HG02938 (cell line): ENCODE results near the gene PLPPR1.
"Not testable (repeated sequence)": the region's sequence is repeated elsewhere in the genome, so short reads cannot be mapped to it uniquely, and the experiment has no call there.

Experiments used
- ATAC-seq: cut with Tn5 transposase; IDR thresholded peaks from one replicate; pipeline ENCODE4 v1.9.1; 2021; ENCODE audit warnings: mild to moderate bottlenecking, moderate library complexity; ENCODE audit not compliant: unreplicated experiment

PLPPR1 gene

DNA sequence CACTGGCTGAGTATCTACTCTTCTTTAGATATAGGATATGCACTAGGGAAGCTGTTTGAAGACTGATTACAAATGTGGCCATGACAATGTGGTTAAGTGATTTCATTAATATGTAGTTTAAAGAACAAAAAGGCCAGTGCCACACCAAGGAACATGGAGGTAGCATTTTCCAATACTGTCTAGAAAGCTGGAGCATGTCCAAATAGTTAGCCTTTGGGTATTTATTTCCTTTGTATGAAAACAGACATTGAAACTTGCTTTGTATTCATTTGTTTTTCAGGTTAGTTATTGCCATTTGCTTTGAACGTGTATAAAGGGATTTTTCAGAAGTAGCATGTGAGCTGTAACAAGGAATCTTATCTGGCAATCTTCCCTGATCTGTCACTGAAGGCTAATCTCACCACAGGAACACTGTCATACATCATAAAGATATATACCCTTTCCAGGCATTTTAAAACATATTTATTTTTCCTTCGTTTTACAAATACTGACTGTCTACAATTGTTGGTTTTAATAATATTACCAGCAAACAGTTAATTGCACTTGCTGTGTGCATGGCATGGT lies 93.4 kb downstream of the PLPPR1 start:
- ATAC-seq: no peak

DNA sequence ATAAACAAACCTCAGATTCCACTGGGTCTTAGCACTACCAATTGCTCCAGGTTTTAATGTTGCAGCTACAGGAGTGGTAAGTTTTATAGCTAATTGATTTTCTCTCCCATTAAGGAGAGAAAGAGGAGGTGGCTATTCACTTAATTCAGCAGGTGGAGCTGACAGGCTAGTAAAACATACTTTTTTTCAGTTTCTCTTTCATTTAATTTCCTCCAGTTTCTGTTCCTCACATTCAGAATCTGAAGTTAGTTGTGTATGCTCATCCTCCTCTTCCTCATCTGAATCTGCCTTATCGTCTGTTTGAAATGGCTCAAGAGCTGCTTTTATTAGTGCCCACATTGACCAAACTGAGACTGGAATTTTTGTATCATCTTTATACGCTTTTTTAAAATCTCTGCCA lies 98.0 kb downstream of the PLPPR1 start:
- no peak for ATAC-seq

DNA sequence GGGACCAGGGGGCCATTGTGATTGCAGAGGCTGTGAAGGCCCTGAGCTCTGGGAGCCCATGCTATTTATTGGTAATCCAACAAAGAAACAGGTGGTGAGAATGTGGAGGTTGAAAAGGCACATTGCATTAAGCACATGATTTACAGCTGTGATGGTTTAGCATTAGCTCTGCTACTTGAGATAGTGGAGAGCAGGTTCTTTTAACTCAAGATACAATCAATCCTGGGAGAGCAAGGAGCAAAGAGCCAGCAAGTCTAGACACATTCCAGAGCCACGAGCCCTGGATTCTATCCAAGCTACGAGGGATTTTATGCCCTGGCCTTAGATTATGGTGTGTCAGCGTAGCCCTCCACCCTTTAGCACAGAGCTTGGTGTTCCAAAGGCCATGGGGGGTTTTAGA lies 98.8 kb downstream of the PLPPR1 start:
- not testable (repeated sequence) for ATAC-seq

DNA sequence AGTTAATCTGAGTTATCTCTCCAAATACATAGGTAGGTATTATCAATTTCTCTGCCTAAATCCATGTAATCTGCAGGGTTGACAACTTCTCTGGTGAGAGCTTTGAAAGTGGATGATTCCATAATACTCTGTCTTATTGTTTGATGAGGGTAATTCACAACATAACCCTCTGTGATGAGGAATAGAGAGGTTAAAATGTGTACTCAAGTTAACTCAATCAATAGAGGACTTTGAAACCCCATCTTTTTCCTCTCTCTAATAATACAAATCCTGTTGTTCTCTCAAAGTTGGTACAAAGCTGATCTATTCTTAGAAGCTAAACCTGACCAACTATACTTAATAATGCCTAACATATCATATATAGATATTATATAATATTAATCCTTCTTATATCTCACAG lies 100.1 kb downstream of the PLPPR1 start:
- ATAC-seq: no peak

DNA sequence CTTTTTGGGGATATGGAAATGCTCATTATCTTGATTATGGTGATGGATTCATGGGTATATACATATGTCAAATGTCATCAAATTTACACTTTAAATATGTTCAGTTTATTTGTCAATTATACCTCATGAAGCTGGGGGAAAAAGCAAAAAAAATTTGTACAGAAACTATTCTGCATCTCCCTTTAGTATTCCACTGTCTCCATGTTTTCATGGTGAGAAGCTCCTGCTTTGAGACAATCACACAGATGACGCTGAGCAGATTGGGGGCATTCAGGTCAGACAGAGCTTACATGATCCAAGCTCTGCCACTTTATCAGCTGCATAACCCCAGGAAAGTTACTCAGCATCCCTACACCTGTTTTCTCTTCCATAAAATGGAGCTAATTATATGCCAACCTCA lies 101.5 kb downstream of the PLPPR1 start:
- no peak for ATAC-seq

DNA sequence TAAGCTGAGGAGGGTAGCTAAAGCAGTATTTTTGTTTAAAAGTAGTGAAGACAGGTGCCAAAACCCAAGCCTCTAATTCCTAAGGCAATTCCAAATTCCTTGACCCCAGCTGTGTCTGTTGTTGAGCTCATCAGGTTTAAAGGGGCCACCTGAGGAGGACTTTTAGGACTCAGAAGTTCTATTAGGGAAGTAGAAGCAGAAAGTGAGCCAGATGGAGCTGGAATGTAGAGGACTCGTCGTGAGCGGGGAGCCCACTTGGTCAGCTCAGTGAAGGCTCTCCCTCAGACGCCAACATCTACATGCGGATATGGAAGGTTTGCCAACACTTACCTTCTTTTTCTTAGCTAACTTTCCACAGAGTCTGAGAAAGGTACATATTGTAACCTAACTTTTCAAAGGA lies 102.8 kb downstream of the PLPPR1 start:
- ATAC-seq: no peak

DNA sequence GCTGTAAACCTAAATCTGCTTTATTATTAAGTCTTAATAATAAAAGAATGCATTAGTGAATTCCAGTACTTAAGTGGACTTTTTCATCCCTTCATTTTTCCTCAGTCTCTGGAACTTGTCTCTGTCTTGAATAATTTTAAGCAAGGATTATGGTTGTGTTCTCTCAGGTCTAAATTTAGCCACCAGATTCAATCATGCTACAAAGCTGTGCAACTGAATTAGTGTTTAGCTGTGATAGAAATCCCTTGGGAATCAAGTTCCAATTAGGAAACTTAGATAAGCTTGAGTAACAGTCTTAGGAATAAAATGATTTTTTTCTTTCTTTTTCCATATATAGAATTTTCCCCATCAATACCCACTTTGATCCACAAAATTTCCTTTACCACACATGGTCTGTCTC lies 104.3 kb downstream of the PLPPR1 start:
- ATAC-seq: no peak

DNA sequence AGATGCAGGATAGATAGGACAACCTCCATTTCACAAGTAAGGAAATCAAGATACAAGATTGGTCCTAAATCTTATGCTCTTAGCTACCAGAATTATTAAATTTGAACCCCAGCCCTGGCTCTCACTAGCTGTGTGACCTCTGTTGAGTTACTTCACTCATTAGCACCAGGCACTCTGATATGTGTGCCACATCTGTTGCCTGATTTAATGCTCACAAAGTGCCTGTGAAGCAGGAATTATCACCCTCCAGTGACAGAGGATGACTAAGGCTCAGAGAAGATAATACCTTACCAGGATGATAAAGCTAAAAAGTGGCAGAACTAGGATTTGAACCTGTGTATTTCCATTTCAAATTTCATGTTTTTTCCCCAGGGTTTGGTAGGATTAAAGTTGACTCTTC lies 110.0 kb downstream of the PLPPR1 start:
- ATAC-seq: no peak

DNA sequence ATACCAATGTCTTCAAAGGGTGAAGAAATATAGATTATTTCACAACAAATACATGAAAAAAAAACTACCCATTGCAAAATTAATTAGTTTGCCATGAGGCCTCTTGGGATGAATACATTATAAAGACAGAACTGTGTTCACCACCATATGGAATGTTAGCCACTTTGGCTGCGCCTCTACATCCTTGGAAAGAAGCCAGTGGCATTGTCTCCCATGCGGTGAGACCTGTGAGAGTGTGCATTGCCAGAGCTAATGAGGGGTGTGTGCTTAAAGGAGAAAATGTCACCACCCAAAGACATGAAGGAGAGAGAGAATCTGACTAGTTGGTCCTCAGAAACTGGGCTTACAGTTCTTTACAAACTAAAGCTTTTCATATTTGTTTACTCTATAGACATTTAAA lies 110.6 kb downstream of the PLPPR1 start:
- no peak for ATAC-seq

DNA sequence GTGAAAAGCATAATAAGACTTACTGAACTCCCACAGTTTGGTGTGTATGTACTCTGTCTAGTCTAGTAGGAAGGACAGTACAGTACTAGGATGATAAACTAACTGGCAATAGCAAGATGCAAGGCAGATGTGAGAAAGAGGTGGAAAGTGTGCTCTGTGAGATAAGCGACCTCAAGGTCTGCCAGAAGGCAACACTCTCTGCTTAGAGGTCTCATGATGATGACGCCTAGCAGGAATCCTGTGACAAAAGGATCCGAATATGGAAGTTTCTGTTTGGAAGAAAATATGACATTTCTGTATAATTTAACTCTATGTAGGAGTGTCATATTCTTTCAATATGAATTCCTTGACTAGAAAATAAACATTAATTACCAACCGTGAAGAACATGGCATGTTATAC lies 112.2 kb downstream of the PLPPR1 start:
- no peak for ATAC-seq

DNA sequence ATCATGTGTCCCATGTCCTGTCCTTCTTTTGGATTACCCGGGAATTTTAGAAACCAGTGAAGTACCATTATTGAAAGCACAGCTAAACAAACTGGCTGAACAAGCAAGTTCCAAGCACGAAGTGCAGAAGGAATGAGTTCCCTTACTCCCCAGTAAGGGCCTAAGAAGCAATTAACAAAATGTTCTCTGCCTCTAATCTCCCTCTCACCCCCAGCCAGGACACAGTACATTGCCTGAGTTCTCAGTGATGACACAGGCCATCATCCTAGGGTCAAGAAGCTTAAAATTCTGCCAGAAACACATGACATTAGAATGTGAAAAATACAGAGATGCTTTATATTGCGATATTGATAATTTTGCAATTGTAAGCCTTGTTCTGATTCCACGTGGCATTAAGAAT lies 118.0 kb downstream of the PLPPR1 start:
- no peak for ATAC-seq

DNA sequence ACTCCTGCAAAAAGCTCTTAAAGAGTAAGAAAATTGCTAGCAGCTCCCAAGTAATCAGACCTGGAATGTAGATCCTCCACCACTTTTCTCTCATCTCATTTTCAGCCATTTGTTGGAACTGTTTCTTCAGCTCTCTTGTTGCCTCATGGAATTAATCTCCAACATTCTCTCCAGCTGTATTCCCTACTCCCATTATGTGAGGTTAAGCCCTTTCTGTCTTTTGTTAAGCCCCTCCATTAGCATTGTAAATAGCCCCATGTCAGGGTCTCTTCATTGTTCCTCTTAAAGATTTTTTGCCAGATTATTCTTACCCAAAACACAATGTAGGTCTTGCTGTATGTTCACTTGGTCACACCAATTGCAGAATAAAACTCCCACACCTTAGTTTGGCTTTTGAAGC lies 119.8 kb downstream of the PLPPR1 start:
- ATAC-seq: no peak

DNA sequence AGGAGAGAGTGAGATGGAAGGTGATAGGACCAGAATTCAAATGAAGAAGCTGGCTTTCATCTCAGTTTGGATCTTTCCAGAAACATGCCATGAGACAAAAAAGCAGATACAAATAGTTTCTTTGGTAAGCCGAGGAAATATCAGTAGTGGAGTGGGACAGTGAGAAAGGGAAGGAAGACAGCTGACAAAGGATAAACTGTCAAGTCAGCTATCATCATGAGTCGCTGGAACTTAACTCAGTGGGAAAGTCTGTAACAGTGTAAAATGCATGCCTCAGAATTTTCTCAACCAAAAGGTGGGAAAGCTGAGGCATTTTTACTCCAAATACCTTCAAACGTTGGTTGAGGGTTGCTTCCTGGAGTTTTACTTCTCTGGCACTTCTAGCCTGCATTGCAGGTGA lies 129.8 kb downstream of the PLPPR1 start:
- ATAC-seq: no peak

DNA sequence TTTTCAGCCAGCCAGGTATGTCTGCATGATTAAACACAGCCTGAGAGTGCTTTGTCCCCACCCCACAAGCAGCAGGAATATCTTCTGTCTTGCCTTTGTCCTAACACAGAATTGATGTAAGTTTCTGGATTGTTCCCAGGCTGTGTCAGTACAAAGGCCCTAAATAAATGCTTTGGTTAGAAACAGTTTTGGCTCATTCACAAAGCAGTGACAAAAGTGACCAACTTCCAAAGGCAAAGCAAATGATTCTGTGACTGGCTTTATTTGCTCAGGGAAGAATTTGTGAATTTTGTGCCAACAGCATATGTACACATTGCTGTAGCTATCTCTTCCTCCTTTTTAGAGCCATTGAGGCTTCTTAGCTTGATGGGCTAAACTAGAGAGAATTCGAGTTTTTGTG lies 133.7 kb downstream of the PLPPR1 start:
- ATAC-seq: no peak

DNA sequence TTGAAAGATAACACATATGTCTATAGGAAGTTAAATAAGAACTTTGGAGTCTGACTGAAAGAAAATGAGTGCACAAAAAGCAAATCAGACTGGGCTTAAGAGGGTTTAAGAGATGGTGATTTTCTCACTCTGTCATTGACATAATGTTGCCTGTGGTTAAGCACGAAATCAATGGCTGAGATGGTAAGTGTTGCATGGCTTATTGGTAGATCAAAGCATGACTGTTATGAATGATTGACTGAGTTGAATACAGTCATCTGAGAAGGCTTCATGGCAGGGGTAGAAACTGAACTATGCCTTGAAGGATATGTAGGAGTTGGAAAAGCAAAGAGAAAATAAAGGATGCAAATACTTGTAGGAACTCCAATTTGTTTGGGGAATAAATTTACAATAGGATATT lies 136.6 kb downstream of the PLPPR1 start:
- no peak for ATAC-seq

DNA sequence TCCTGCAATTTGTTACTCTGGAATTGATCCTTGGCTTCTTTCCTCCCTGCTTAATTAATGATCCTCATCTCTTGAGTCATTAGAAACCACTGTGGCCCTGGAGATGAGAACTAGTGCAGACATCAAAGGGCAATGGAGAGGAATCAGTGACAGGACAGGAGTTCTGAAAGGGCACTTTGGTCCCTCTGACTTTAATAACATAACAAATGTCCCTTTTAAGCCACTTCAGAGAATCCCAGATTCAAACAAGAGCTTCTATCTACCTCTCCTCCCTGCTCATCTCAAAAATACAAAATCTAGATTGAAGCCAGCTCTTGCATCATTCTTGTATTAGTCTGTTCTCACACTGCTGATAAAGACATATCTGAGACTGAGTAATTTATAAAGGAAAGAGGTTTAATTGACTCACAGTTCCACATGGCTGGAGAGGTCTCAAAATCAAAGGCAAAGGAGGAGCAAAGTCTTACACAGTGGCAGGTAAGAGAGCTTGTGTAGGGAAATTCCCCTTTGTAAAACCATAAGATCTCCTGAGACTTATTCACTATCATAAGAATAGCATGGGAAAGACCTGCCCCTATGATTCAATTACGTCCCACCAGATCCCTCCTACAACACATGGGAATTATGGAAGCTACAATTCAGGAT lies 139.1 kb downstream of the PLPPR1 start:
- no peak for ATAC-seq

DNA sequence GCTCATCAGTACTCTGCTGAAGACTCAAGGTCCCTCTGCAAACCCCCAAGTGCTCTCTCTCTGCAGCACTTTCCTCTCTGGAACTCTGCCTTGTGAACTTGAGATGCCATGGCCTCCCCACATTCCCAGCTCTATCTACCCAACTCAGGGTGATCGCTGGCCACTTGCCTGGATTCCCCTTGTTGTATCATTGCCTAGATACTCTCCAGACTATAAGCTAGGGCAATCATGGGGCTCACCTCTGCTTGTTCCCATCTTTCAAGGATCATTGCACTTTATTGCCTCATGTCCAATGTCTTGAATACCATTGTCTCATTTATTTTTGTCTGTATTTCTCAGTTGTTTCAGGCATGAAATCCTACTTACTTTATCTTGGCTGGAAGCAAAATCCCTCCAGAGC lies 144.1 kb downstream of the PLPPR1 start:
- no peak for ATAC-seq

DNA sequence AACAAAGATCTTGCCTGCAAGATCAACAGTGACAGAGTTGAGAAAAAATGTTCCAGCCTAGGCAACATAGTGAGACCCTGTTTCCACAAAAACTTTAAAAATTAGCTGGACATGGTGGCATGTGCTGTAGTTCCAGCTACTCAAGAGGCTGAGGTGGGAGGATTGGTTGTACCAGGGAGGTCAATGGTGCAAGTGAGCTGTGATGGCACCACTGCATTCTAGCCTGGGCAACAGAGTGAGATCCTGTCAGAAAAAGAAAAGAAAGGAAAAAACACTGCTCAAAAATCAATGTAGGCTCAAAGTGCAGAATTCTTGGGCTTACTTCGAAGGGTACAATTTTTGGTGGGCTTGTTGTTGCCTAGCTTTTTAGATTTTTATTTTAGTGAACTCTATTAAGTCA lies 145.4 kb downstream of the PLPPR1 start:
- no peak for ATAC-seq

DNA sequence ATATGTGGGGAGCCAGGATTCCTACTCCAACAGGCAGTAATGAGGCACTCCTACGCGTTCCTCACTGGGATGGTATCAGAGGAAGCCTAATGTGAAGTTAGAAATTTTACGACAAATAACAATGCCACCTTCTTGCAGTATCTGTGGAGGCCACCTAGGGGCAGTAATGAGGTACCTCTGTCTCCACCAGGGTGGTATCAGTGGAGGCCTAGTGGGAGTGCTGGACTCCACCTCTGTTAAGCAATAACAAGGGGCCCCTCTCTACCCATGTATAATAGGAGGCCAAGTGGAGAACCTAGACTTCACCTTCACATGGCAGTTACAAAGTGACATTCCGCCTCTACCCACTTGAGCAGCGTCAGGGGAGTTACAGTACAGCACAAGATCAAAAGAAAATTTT lies 147.9 kb downstream of the PLPPR1 start:
- no peak for ATAC-seq

DNA sequence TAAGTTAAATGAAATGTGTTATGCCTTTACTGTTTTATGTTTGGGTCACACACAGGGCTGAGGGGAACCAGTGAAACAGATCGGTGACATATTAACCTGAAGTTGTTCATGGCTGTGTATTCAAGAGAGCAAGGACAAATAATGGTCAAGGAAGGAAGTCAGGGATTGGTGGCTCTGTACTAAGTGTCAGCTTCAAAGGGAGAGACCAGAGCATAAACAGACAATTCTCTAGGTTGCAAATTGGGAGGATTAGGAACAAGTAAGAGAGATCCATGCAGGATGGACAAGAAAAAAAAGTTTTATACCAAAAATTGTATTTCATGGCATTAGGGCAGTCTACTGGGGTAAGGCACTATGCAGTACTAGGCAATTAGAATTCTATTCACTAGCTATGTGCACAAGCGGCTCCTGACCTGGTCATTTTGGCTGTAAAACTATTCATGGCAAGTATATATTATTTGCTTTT lies 156.3 kb downstream of the PLPPR1 start:
- ATAC-seq: no peak

DNA sequence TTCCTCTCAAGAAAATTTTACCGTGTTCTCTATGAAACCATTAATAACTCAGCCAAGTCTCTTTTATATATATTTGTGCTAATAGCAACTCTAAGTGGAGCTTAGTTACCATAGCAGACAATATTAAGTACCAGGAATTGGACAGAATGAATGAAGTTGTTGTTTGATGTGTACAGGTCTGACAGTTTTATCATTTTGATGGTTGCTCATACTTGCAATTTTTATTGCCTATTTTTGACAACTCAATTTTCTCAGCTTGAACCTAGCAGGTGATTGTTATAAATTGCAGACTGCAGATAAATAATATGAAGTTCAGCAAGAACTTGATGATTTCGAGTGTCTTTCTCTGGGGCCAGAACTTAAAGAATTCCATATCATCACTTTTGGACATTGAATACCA lies 163.2 kb downstream of the PLPPR1 start:
- ATAC-seq: no peak

DNA sequence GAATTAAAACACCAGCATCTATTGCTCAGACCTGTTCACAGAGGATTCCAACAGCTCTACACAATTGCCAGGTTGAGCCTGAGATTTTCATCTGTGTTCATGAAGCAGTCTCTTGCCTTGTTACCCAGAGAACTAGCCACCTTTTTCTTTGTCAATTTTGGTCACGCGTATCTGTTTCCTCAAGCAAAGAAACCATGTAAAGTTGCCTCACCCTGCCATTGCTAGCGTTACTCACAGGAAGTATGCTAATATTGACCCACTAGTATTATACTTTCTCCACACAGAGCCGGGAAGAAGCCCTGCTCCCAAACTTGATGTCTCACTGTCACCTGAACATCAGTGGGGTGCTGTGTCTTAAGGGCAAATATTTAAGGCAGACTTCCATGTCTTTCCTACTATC lies 168.5 kb downstream of the PLPPR1 start:
- no peak for ATAC-seq

DNA sequence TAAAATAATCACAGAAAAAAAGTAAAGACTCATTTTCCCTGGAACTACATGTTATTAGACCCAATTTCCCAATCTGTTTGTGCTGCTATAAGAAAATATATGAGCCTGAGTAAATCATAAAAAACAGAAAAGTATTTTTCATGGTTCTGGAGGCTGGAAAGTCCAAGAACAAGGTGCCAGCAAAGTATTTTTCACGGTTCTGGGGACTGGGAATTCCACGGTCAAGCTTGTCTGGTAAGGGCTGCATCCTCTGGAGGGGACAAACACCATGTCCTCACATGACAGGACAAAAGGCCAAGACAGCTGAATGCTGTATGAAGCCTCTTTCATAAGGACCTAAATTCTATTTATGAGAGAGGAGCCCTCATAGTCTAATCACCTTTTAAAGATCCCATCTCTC lies 172.3 kb downstream of the PLPPR1 start:
- ATAC-seq: no peak
